Choroid plexus epithelial cell (primary cell): ENCODE data around the gene LRPAP1.
"Not testable (repeated sequence)": the region's sequence is repeated elsewhere in the genome, so short reads cannot be mapped to it uniquely, and the experiment has no call there.

Source experiments
- DNase-seq: peaks from one replicate; pipeline ENCODE4 v3.0.0-alpha.2; 2010; ENCODE audit warnings: low read depth
- H3K4me3 ChIP-seq: 2 replicates; pipeline ENCODE4 v1.5.1; 2011; ENCODE audit warnings: low read depth, mild to moderate bottlenecking, control low read depth, low read length, moderate library complexity
- TF ChIP-seq, protein P1 (sequence below): conservative IDR thresholded peaks from 2 replicates; pipeline ENCODE4 v1.5.1; 2011; ENCODE audit warnings: low read depth, mild to moderate bottlenecking, control low read depth, inconsistent platforms, low read length, moderate library complexity

Gene LRPAP1

DNA sequence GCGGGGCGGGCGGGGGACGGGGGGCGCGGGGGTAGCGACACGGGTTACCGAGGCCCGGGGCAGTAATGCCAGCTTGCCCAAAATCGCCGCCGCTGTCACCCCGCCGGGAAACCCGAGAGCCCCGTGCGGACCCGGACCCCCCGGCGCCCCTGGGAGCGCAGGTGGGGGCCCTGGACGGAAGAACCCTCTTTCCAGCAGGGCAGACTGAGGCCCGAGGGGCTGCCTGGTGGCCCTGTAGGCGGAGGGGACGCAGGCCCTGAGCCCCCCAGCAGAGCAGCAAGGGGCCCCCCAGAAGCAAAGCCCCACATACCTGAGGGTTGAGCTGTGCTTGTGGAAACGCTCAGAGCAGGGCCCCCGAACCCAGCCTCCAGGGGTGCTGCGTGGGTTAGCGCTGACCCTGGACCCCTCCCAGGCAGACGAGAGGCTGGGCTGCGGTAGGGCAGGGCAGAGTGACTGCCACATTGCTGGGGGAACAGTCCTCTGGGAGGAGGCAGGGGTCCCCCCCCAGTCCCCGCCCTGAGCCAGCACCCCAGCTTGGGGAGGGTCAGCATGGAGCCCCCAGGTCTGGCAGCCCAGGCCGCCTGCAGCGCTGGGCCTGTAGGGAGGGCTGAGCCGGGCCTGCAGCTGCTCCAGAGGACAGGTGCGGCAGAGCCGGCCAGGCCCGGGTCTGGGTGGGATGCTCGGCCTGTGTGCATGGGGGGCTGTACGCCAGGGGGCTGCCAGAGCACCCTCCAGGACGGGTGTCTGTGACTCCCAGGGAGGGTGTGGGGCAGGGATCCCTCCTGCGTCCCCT, 68.5 kb downstream of the LRPAP1 start:
- TF ChIP-seq, protein P1, sequence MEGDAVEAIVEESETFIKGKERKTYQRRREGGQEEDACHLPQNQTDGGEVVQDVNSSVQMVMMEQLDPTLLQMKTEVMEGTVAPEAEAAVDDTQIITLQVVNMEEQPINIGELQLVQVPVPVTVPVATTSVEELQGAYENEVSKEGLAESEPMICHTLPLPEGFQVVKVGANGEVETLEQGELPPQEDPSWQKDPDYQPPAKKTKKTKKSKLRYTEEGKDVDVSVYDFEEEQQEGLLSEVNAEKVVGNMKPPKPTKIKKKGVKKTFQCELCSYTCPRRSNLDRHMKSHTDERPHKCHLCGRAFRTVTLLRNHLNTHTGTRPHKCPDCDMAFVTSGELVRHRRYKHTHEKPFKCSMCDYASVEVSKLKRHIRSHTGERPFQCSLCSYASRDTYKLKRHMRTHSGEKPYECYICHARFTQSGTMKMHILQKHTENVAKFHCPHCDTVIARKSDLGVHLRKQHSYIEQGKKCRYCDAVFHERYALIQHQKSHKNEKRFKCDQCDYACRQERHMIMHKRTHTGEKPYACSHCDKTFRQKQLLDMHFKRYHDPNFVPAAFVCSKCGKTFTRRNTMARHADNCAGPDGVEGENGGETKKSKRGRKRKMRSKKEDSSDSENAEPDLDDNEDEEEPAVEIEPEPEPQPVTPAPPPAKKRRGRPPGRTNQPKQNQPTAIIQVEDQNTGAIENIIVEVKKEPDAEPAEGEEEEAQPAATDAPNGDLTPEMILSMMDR = no peak
- no peak overlapping the region for H3K4me3 ChIP-seq

DNA sequence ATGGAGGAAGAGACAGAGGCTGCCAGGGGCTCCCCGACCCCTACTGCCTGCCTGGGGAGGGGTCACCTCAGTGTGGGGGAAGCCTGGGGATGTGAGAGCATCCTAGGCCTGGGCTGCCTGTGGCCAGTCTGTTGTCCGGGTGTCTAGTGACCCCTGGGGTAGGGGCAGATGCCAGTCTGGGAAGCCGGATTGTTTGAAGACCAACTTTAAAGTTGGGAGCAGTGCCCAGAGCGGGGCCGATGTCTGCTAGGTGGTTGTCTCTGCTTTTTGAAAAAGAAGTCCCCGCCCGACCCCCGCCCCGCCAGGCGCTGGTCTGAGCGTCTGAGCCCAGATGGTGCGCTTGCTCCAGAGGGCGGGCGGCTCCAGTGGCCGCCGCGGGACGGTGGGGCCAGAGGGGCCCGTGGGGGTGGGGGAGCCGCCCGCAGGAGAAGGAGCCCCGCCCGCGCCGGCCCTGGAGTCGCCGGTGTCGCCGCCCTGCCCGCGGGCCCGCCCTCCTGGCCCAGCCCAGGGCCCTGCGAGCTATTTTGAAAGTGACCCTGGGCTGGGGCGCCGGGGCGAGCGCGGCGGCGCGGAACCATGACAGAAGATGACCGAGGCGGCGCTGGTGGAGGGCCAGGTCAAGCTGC, 69.3 kb downstream of the LRPAP1 start, which contains the start of gene DOK7:
TSS of gene DOK7 (plus strand) at position 517 of the 626 bp plus-strand sequence. CDS start at position 587, 70 bp downstream.
- H3K4me3 ChIP-seq = no peak within 1 kb of the TSS
- TF ChIP-seq, protein P1 = no peak
- DNase-seq = no peak

More for the DNA sequence above, 68.5 kb downstream of the LRPAP1 start:
- no peak for DNase-seq

DNA sequence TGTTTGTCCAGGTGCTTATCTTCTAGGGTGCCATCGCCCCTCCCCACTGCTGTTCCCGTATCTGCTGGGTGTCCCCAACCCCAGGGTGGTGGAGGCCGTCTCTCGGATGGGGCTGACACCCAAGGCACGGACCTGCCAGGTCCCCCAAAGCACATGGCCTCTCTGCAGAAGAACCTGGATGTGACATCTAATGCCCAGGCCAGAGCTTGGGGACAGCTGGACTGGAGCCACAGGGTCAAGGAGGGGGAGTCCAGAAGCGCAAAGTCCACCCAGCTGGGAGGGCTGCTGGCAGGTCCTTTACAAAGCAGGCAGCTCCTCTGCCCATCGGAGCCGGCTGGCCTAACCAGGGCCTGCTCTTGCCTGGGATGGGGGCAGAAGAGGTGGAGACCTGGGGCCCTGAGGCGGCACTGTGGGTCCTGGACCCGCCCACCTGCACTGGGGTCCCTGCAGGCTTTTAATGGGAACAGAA, 69.9 kb downstream of the LRPAP1 start:
- TF ChIP-seq, protein P1 = no peak
- DNase-seq = no peak
- H3K4me3 ChIP-seq = no peak overlapping the region

GRCh38 chr4:3461515-3462291, 70.5 kb downstream of the LRPAP1 start:
- DNase-seq = no peak
- no peak overlapping the region for H3K4me3 ChIP-seq
- TF ChIP-seq, protein P1 = no peak

DNA sequence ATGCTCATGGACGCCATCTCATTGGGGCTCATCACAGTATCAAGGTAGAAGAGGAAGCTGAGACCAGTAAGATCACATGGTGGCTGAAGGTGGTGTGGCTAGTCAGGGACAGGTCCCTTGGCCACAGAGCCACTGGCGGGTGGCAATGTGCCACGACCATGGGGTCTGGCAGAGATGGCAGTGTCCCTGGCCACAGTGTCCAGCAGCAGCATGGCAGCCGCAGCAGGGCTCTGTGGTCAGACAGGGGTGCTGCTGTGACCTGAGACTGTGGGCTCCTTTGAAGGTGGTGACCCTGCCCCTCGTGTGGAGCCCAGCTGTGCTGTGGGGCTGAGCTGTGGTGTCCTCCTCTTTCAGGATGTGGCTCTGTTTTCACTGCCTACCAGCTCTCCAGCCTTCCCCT, 71.3 kb downstream of the LRPAP1 start:
- H3K4me3 ChIP-seq = no peak overlapping the region
- TF ChIP-seq, protein P1 = no peak
- no peak for DNase-seq

DNA sequence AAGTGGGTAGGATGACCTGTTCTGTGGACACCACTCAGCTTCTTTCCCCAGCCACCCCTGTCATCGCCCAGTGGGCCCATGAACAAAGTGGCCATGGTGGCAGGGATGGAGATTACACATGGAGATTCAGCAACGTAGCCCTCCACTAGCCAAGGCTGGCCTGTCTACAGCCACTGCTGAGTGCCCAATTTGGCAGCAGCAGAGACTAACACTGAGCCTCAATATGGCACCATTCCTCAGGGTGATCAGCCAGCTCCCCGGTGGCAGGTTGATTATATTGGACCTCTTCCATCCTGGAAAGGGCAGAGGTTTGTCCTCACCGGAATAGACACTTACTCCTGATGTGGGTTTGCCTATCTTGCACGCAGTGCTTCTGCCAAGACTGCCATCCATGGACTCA, 73.1 kb downstream of the LRPAP1 start:
- not testable (repeated sequence) for DNase-seq, H3K4me3 ChIP-seq

DNA sequence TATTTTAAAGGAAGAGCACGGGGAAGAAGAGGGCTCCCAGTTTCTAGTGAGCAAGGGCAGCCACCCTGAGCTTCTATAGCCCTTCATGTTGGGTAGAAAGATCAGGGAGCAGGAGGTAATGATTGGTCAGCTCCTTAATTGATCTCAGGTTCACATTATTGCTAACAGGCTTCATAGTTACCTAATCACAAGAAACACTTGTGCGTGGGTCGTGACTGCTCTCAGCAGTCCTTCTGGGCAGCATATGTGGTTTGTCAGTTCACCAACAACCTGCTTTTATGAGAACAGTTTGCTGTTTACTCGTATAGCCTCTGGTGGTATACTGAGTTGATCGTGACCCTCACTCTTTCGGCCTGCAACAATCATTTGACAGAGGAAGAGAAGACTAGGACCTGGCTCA, 73.9 kb downstream of the LRPAP1 start:
- TF ChIP-seq, protein P1 = no peak
- no peak for DNase-seq

DNA sequence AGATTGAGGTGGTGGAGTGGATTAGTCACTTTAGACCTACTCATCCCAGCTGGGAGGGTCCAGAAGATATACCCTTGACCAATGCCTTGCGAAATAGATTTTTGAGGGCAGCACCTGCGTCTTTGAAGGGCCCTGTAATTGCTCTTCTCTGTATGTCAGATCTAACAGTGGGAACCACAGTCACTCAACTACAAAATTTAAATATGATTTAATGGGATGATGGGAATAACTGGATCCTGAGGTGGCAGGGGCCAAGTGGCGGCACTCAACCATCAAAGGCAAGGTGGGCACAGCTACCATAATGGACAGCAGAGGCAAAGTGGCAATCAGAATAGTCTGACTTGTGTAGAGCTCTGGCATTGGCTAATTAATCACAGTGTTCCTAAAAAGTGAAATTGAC, 76.6 kb downstream of the LRPAP1 start:
- DNase-seq, H3K4me3 ChIP-seq: not testable (repeated sequence)

More for the DNA sequence above, 73.9 kb downstream of the LRPAP1 start:
- H3K4me3 ChIP-seq = no peak overlapping the region
